GOT3 (cell line): ENCODE data around the gene PCDHB7.
"Not testable (repeated sequence)": the region's sequence is repeated elsewhere in the genome, so short reads cannot be mapped to it uniquely, and the experiment has no call there.

Experiments used
- DNase-seq: peaks from one replicate; lab custom pipeline; 2025; ENCODE audit warnings: mixed read lengths; lab: John Stamatoyannopoulos, UW

PCDHB7 gene

DNA sequence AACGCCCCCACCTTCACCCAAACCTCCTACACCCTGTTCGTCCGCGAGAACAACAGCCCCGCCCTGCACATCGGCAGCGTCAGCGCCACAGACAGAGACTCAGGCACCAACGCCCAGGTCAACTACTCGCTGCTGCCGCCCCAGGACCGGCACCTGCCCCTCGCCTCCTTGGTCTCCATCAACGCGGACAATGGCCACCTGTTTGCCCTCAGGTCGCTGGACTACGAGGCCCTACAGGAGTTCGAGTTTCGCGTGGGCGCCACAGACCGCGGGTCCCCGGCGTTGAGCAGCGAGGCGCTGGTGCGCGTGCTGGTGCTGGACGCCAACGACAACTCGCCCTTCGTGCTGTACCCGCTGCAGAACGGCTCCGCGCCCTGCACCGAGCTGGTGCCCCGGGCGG lies 52.4 kb downstream of the PCDHB7 start:
- not testable (repeated sequence) for DNase-seq

DNA sequence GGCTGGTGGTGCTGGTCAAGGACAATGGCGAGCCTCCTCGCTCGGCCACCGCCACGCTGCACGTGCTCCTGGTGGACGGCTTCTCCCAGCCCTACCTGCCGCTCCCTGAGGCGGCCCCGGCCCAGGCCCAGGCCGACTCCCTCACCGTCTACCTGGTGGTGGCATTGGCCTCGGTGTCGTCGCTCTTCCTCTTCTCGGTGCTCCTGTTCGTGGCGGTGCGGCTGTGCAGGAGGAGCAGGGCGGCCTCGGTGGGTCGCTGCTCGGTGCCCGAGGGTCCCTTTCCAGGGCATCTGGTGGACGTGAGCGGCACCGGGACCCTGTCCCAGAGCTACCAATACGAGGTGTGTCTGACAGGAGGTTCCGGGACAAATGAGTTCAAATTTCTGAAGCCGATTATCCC lies 53.0 kb downstream of the PCDHB7 start:
- not testable (repeated sequence) for DNase-seq
